ENCODE results near the gene EFR3B. TPM values are rescaled to one million over a fixed set of nuclear protein-coding genes. Genes with fewer than 3 reads are reported as not detected.

Gene EFR3B
- total RNA-seq, 1 donor from 2014 or later, result 0.40 TPM

GRCh38 chr2:25034081-25034480, 7.8 kb upstream of the EFR3B start:
- DNase-seq (ENCODE audit: low read depth), result no peak

- DNase-seq (ENCODE audit: low read depth), result no peak
These were observed 6.2 kb upstream of the EFR3B start for GRCh38 chr2:25035537-25036220.

GRCh38 chr2:25036221-25036559, 5.7 kb upstream of the EFR3B start:
- DNase-seq (ENCODE audit: low read depth), result no peak

- DNase-seq (ENCODE audit: low read depth), result no peak
These were observed 2.8 kb upstream of the EFR3B start for GRCh38 chr2:25039126-25039525.

- DNase-seq (ENCODE audit: low read depth), result peak; percentile 63
These were observed 459 bp upstream of the EFR3B start for GRCh38 chr2:25041307-25041927.

GRCh38 chr2:25042321-25043240, 705 bp downstream of the EFR3B start:
- no peak for DNase-seq (ENCODE audit: low read depth)

GRCh38 chr2:25043241-25043867, 1.5 kb downstream of the EFR3B start:
- DNase-seq (ENCODE audit: low read depth), result peak; percentile 69

GRCh38 chr2:25044011-25044410, 2.1 kb downstream of the EFR3B start:
- DNase-seq (ENCODE audit: low read depth), result no peak

- no peak for DNase-seq (ENCODE audit: low read depth)
These were observed 3.1 kb downstream of the EFR3B start for GRCh38 chr2:25044990-25045389.

- DNase-seq (ENCODE audit: low read depth), result no peak
These were observed 7.5 kb downstream of the EFR3B start for GRCh38 chr2:25049422-25049821.

- DNase-seq (ENCODE audit: low read depth), result no peak
These were observed 8.3 kb downstream of the EFR3B start for GRCh38 chr2:25050128-25050527.

- no peak for DNase-seq (ENCODE audit: low read depth)
These were observed 11.2 kb downstream of the EFR3B start for GRCh38 chr2:25053041-25053440.

GRCh38 chr2:25054720-25055119, 12.8 kb downstream of the EFR3B start:
- DNase-seq (ENCODE audit: low read depth), result no peak

- DNase-seq (ENCODE audit: low read depth), result no peak
These were observed 13.6 kb downstream of the EFR3B start for GRCh38 chr2:25055376-25055920.

GRCh38 chr2:25056098-25056821, 14.4 kb downstream of the EFR3B start:
- DNase-seq (ENCODE audit: low read depth), result no peak

- no peak for DNase-seq (ENCODE audit: low read depth)
These were observed 20.6 kb downstream of the EFR3B start for GRCh38 chr2:25062511-25062917.

GRCh38 chr2:25063876-25064660, 22.2 kb downstream of the EFR3B start:
- no peak for DNase-seq (ENCODE audit: low read depth)

GRCh38 chr2:25065768-25066167, 23.9 kb downstream of the EFR3B start:
- no peak for DNase-seq (ENCODE audit: low read depth)

- DNase-seq (ENCODE audit: low read depth), result no peak
These were observed 24.6 kb downstream of the EFR3B start for GRCh38 chr2:25066455-25066854.

- no peak for DNase-seq (ENCODE audit: low read depth)
These were observed 26.3 kb downstream of the EFR3B start for GRCh38 chr2:25068217-25068616.

Measured in renal cortical epithelial cell (primary cell).